Stimulated activated CD4-positive, alpha-beta T cell treated with anti-CD3 and anti-CD28 coated beads, TNF-alpha, amount 100 ng/mL, for 24 hours (primary cell): ENCODE data around the gene CTRB2.
"Not testable (repeated sequence)": the region's sequence is repeated elsewhere in the genome, so short reads cannot be mapped to it uniquely, and the experiment has no call there.

Experiments used
- DNase-seq, 3 experiments: peaks; one replicate each; pipeline ENCODE4 v3.0.0-alpha.2; 2020; ENCODE audit warnings: low read depth in 3 of 3

CTRB2 gene

DNA sequence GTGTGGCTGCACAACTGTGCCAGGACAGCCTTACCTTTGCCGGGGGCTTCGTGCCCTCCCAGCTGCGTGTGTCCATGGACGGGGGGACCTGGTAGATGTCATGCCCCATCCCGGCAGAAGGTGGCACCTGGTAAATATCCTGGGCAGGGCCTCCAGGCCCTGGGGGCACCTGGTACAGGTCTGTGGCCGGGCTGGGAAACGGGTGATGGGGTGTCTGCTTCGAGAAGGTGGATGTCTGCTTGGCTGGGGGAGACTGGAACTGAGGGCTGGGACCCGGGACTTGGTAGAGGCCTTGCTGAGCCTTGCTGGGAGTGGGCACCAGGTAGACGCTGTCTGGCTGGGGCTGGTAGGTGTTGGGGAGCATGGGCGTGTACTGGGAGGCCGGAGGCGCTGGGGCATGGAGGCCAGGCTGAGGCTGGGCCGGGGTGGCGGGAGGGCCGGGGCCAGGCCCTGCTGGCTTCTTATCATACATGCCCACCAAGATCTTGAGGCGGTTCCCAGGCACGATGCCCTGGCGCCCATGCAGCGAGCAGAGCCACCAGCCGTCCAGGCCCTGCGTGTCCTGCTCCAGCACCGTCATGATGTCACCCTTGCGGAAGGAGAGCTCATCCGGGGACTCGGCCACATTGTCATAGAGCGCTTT lies 35.6 kb upstream of the CTRB2 start:
- not testable (repeated sequence) for DNase-seq

GRCh38 chr16:75241955-75242354 lies 35.0 kb upstream of the CTRB2 start:
- no peak for DNase-seq

- DNase-seq, result no peak
Measured at GRCh38 chr16:75241412-75241811, 34.5 kb upstream of the CTRB2 start.

DNA sequence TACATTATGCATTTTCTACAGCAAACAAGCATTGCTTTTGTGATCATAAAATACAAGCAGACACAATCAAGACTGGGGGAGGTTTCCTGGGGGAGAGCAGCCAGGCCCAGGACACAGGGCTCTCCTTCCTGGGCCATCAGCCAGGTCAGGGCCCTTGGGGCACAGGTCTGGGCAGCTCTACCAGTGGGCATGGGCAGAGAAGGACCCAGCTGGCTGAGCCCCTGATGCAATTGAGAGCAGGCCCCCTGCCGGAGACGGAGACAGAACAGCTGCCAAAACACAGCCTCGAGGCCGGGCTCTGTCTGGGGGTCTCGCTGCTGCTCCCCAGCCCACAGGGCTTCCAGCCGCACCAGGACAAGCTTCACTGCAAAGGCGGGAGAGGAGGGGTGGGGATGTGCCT lies 33.7 kb upstream of the CTRB2 start:
- DNase-seq, result not testable (repeated sequence)

GRCh38 chr16:75239542-75240122 lies 32.7 kb upstream of the CTRB2 start:
- DNase-seq, result no peak

GRCh38 chr16:75238853-75239541 lies 32.0 kb upstream of the CTRB2 start:
- DNase-seq, result no peak

GRCh38 chr16:75238132-75238852 lies 31.3 kb upstream of the CTRB2 start:
- DNase-seq, result no peak

- no peak for DNase-seq
Measured at GRCh38 chr16:75237398-75238131, 30.6 kb upstream of the CTRB2 start.

DNA sequence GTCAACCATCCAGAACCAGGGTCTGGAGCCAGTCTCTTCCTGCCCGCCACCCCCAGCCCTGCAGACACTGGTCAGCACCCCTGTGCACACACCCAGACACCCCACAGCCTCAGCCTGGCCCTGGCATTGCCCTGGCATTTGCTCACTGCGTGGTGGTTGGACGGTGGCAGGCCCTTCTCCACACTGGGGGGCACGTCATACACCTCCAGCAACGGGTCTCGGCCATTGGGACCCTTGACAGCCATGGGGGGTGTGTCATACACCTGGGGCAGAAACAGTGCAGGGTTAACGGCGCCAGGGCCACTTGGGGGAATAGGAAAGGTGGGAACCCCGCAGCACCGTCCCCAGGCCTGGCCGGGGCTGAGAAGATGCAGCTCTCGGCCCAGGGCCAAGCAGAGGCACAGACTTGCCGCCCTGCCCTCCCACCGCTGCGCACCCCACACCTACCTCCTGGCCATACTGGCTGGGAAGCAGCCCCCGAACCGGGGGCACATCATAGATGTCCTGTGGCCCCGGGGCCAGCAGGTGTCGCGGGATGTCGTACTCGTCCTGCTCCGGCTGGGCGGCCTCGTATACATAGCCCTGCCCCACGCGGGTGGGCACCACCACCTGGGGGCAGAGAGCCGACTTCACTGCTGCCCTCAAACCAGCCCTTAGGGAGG lies 29.9 kb upstream of the CTRB2 start:
- no peak for DNase-seq

DNA sequence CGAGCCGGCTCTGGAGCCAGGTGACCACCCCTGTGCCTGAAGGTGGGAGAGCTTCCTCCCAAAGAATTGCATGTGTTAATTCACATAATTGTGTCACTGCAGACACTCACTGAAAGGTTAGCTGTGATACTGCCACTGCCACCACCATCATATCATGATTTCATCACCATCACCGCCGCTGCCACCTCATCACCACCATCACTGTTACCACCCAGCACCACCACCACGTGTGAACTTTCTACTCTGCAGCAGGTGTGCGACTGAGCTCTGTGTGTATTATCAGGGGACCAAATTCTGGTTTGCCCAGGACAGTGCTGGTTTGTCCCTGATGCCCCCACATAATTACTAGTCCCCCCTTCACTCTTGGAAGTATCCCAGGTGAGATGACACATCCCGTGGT lies 29.3 kb upstream of the CTRB2 start:
- peak in 1 of 3 experiments; percentile 21 for DNase-seq

DNA sequence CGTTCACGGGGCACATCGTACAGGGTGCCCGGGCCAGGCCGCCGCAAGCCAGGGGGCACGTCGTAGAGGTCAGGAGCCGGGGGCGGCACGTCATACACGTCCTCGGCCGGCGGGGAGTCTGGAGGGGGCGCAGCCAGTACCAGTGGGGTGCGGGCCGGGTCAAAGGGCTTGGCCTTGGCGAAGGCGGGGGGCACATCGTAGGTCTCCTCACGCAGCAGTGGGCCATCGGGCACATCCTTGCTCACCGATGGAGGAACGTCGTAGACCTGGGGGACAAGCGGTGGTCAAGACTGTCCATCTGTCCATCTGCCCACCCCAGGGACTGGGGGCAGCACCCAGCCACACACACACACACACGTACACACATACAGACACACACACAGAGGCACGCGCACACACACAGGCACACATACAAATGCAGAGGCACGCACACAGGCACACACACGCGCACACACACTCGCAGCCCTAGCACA lies 28.8 kb upstream of the CTRB2 start:
- no peak for DNase-seq

GRCh38 chr16:75234856-75235696 lies 28.1 kb upstream of the CTRB2 start:
- no peak for DNase-seq

DNA sequence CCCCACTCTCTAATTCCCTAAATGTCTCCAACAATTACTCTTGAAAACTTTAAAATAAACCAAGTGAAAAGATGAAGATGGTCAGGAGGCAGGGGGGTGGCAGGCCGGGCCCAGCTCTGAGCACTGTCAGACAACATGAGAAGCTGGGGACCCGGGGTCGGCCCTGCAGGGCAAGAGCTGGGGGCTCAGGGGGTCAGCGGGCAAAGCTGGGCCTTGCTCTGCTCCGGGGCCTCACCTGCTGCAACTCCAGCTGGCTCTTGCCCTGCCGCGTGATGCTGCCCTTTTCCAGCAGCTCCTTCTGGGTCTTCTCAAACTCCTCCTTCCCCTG lies 26.6 kb upstream of the CTRB2 start:
- no peak for DNase-seq

DNA sequence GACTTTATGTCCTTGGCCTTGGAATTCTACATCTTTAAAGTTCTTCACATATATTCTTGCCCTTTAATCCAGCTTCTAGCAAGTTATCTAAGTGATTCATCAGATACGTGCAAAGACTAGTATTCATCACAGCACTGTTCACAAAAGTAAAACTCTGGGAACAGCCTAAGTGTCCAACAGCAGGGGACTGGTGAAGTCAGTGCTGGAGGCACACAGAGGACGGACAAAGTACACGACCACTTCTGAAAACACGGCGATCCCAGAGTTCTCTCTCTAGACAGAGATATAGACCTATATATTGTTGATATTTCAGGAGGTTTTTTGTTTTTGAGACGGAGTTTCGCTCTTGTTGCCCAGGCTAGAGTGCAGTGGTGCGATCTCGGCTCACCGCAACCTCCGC lies 24.6 kb upstream of the CTRB2 start:
- DNase-seq, result no peak

- DNase-seq, result no peak
Measured at GRCh38 chr16:75230471-75231110, 23.6 kb upstream of the CTRB2 start.

GRCh38 chr16:75229172-75230031 lies 22.4 kb upstream of the CTRB2 start:
- no peak for DNase-seq

GRCh38 chr16:75228143-75228976 lies 21.4 kb upstream of the CTRB2 start:
- no peak for DNase-seq
